Stimulated activated CD8-positive, alpha-beta memory T cell treated with anti-CD3 and anti-CD28 coated beads, Interleukin-7, amount 100 ng/mL, for 24 hours (primary cell): ENCODE measurements around the gene COL23A1.

Source experiments
- DNase-seq: peaks from one replicate; pipeline ENCODE4 v3.0.0-alpha.2; 2020; ENCODE audit warnings: low read depth

The COL23A1 gene

DNA sequence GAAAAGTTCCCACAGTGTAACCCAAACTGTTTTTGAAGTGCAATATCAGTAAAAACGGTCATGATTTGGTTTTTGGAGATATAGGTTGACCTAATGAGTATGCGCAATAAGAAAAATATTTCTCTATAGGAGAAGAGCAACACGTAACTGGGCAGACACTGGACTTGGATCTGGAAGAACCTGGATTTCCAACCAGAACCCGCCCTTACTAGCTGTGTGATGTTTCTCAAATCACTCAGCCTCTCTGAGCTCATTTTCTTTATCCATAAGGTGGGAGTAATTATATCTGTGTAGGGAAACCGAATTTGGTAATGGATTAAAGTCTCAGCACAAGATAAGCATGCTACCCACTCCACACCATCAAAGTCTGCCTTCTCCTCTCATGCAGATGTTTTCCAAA, 169.1 kb downstream of the COL23A1 start:
- DNase-seq: no peak

DNA sequence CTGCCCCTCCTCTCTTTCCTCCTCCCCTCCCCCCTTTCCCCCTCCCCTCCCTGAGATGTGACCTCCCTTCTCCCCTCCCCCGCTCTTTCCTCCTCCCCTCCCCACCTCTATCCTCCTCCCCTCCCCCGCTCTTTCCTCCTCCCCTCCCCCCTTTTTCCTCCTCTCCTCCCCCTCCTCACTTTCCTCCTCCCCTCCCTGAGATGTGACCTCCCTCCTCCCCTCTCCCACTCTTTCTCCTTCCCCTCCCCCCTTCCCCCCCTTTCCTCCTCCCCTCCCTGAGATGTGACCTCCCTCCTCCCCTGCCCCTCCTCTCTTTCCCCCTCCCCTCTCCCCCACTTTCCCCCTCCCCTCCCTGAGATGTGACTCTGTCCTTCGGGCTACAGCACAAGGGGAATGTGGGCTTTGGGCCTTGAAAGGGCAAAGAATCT, 169.8 kb downstream of the COL23A1 start:
- DNase-seq: no peak

DNA sequence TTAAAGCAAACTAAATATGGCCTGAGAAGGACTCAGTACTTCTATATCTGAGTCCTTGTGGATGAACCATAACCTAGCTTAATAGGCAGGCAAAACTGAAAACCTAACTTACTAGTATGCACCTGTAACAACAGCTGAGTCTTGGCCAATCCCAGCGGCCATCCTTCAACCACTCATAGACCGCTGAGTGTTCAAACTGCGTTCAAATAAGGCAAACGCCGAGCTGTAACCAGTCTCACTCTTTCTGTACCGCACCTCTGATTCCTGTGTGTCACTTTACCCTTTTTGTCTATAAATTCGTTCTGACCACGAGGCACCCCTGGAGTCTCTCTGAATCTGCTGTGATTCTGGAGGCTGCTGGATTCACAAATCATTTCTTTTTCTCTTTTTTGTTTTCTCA, 170.5 kb downstream of the COL23A1 start:
- no peak for DNase-seq

DNA sequence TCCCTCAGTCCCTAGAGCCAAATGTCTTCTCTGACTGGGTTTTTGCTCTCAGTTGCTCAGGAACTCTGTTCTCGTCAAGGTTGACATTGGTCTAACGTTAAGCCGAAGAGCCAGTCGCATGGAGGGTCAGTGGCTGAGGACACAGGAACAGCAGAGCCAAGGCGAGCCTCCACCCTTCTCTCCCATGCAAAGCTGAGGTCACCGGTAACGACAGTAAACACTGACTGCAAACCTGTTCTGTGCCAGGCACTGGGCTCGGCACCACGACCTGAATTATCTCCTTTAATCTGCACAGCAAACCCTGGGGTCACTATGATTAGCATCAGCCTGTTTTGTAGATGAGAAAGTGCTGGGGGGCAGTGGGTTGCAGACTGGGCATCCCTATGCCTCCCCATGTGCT, 171.0 kb downstream of the COL23A1 start:
- DNase-seq: no peak

DNA sequence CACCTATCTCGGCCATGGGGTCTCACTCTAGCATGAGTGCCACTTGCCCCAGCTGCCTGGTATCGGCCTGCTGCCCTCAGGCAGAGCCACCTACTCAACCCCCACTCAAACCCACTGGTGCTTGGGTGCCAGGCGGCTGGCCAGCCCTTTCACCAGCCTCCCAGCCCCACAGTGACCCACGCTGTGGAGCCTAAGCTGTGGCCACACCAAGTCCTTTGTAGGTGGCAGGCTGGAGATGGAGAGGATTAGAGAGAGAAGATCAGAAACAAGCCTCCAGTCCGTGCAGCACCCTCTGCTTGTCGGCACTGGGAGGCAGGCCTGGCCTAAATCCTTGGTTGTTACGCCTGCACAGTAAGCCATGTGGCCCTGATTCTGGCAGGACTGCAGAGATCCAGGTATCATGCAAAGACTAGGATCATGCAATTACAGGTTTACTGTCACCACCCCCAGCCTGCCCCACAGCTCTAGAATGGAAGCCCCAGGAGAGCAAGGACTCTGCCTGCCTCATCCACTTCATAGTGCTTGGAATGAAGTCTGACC, 171.7 kb downstream of the COL23A1 start:
- no peak for DNase-seq

DNA sequence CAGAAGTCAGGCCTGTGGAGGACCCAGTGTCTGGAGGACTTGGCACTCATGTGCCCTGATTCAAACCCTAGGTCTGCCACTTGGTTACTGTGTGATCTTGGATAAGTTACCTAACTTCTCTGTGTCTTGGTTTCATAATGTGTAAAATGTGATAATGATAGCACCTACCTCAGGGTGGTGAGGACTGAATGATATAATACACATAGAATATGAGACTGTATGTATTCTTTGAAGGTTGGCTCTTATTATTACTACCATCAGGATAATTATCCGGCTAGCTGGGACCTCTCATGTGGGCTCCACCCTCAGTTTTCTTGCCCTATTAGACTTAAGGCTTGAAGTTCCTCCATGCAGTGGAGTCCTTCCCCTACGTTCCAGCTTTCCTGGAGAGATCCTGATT, 172.2 kb downstream of the COL23A1 start:
- no peak for DNase-seq

DNA sequence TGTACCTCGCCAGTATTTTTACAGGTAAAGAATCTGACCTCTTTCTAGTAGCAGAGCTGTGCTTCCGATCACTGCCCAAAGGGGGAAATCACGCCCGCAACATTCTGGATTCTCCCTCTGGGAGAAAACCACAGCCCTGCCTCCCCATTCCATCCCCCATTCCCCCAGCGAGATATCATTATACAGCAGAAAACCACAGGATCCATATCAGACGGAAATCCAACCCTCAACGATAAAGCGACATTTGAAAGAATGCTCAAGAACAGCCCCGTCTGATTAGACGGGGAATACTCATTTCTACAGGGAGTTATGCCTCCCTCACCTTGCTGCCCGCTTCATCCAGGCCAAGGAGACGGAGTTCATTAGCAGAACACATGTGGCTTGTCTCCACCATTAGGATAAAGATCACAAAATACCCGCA, 172.8 kb downstream of the COL23A1 start:
- no peak for DNase-seq

DNA sequence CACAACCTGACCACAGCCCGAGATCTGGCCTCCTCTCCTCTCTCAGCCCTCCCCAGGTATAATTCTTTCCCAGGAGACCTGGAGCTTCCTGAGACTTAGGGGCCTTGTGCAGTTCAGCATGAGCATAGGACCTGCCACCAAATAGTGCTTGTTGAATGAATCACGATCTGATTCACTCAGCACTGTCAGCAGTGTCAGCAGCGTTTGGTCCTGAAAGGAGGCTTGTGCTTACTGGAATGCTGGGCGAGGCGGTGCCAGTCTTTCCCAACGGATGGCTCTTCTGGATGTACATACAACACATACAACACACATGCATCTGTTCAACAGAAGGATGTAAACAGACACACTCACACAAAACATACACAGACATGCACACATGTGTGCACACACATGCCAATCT, 173.3 kb downstream of the COL23A1 start:
- no peak for DNase-seq

DNA sequence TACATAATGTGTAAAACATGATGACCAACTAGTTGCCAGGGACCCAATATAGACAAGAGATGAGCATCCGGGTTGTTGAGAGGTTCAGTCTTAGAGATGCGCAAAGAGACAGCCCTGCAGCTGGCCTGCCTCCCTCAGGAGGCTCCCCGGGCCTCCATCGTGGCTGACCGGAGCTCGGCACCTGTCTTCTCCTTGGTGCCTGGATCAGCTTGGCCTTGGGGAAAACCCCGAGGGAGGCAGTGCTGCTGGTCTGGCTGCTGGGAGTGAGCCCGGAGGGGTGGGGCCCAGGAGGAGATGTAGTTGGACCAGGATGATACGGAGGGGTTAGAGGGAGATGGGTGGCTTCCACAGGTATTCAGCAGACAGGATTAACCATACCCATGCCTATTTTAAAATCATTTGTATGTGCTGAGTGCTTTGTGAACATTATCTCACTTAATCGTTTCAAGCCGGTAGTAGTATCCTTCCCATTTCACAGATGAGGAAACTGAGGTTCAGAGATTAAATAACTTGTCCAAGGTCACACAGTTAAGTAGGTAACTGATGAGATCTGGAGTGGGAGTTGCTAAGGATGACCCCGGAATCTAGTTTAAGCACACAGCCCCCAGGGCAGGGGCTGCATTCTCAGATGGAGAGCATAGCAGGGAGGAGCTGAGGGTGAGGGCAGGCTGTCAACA, 173.8 kb downstream of the COL23A1 start:
- no peak for DNase-seq

DNA sequence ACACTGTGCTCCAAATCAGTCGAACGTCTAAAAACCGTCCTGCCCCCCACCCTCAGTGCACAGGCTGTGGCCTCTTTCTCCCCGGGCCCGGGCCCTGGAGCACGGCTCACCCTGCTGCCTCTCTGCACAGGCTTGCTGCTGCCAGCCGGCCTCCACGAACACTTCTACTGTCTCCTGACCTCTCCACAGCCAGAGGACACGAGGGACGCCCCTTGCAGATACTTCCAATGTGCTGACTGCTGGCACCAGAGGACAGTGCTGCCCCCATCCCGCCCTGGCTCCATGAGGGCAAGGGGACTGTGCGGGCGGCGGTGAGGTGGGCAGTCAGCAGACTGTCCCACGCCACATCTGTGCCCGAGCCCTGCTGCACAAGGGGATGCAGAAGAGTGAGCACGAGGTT, 174.8 kb downstream of the COL23A1 start:
- DNase-seq: no peak

DNA sequence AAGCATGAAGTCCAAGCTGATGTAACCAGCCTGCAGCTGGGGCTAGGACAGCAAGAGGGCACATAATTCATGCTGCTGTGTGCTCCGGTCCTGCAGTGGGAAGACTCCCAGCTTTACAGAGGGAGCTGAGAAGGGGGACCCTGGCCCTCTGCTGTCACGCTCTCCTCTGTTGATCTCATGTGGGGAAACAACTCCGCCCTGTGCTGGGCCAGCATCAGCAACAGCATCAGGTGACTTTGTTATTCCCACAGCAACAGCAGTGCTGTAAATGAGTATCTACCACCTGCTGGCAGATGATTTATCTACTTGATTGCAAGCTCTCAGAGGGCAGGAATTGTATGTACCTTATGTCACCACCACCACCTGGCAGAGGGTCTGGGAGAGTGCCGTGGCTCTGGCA, 176.2 kb downstream of the COL23A1 start:
- DNase-seq: no peak

DNA sequence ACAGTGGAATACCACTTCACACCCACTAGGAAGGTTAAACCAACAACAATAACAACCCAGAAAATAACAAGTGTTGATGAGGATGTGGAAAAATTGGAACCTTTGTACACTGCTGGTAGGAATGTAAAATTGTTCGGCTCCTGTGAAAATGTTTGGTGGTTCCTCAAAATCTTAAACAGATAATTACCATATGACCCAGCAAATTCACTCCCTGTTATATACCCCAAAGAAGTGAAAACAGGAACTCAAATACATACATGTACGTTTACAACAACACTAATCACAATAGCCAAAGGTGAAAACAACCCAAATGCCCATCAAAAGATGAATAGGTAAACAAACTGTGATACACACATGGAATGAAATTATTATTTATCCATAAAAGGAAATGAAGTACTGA, 179.1 kb downstream of the COL23A1 start:
- DNase-seq: no peak

DNA sequence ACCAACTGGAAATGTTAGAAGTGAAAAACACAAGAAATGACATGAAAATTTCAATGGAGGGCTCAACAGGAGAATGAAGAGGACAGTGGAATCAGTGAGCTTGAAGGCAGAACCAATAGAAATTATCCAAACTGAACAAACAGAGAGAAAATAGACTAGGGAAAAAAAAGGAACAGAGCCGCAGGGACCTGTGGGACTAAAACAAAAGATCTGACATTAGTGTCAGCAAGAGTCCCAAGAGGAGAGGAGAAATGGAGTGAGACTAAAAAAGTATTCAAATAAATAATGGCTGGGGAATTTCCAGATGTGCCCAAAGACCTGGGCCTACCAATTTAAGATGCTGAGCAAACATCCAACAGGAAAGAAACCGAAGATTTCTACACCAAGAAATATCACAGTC, 182.5 kb downstream of the COL23A1 start:
- no peak for DNase-seq

DNA sequence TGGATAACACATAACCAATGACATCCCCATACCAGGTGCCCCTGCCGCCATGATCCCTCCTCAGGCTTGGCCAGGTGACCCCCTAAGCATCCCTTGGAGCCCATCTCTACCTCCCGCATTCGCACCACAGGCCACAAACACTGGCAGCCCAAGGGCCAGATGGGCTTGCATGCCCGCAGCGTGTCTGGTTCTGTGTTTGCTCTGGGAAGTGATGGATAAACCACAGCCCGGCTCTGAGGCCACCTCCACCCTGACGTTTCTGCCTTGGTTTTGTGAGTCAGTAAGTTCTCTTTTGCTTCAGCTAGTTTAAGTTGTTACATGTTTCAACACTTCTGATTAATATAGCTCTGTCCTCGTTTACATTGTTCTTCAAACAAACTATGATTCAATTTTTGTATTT, 185.2 kb downstream of the COL23A1 start:
- no peak for DNase-seq

DNA sequence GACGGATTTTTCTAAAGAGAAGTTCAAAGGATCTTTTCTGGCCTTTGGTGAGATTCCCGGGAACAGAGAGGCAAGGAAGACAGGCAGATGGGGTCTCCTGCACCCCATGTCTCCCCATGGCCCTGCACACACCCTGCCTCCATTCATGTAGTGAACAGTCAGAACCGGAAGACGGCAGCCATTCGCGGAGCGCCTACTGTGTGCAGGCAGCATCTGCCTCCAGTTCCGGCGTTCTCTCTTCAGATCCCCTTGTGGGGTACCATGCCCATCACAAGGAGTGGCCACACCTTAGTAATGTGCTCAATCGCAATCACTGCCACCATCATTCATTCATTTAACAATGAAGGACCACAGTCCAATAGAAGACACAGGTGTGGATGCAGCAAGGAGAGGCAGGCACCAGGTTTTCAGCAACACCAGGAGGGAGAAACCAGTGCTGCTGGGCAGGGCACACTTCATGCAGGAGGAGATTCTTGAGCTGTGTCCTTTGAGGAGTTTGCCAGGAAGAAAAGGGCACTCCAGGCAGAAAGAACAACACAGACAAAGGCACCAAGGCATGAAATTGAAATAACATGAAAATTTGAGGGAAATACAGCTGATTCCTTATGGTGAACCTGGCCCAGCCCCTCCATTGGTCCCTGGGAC, 186.1 kb downstream of the COL23A1 start:
- DNase-seq: no peak

DNA sequence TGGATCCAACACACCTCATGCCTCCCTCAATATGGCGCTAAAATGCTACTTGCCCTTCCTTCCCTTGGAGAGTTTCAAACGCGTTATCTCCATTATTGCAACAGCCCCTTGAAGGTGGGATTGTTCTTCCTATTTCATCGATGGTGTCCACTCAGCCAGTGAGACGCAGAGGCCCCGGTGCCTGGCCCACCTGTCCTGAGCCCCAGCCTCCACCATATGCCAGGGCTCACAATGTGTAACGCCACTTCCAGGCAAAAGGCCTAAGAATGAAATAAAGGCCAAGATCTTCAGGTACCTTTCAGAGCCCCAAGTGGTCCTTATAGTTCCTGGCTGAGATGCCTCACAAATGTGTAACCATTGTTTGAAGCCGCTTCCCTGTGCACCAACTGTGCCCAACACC, 186.8 kb downstream of the COL23A1 start:
- no peak for DNase-seq

DNA sequence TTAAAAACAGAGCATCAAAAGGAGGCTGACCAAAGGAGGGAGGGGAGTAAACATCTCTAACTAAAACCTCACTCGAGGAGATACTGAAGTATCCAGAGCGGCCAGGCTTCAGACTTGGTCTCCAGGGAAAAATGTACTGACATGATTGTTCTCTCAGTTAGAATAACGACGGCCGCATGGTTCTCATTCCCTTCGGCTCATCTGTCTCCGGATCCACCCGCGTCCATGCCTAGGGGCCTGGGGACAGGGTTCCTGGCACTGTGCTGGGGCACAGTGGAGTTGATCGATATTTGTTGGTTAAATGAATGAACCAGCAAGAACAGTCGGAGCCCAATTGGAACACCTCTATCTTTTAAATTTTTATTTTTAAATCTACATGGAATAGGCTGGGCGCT, 190.5 kb downstream of the COL23A1 start:
- DNase-seq: no peak

DNA sequence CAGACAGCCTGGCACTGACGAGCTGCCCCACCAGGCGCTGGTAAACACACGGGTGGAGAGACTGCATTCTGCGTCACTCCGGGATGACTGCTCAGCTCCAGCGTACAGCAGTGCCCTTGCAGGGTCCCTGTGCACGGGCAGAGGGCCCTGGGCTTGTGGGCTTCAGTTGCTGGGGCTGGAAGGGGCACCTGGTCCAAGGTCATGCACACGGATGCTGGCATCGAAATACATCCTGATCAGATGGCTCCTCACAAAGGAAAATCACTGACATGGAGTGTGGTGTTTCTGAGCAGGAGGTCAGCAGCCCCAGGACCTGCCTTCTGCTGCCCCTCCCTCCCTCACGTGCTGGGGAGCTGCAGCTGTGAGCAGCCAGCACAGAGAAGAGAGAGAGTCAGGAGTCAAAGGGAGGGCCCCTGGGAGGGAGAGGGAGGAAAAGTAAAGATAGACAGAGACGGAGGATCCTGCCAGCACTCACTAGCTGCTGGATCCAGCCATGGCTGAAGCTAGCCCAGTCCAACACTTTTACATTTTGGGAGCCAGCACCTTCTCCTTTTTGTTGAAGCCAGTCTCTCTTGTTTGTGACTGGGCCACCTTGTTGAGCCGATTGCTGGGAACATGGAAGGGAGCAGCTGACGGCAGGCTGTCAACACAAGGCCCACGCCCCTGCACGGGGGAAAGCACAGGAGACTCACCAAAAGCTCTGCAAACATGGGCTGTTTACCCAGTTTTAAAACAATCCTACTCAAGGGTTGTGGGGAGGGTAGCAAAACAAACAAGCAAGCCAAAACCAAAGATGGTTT, 191.1 kb downstream of the COL23A1 start:
- DNase-seq: no peak

DNA sequence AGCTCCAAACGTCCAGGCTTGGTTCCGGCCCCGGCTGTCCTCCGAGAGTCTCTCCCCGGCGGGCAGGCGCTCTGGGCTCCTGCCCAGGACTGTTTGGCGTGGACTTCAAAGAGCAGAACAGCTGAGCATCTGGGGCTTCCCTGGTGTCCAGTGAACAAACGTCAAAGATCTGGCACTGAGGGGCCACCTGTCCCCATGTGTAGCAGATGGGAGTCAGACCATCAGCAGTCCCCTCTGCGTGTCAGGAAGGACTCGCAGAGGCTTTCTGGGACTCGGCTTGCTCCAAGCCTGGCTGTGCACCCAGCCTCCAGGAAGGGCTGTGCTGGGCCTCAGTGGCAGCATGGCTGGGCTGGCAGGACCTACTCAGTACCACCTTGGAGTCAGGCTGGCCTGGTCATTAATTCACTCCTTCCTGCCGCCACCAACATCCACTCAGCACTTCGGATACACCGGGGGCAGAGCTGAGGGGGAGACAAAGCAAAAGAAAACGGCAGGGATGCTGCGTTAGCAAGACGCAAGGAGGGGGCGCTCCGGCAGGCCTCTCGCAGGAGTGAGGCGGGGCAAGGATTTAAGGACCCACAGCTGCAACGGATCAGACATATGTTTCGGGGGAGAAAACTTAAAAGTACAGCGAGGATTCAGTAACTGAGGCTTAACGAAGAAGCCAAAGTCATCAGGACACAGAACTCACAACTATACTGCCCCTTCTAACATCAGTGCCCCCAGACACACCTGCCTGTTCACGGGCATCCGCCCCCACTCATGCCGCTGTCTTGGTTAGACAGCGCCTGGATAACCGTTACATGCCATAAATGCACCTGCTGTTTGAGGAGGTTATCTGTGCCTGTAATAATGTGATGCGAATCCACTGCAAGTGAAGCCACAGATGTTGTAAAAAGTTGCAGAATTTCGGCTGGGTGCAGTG, 193.1 kb downstream of the COL23A1 start:
- DNase-seq: no peak

DNA sequence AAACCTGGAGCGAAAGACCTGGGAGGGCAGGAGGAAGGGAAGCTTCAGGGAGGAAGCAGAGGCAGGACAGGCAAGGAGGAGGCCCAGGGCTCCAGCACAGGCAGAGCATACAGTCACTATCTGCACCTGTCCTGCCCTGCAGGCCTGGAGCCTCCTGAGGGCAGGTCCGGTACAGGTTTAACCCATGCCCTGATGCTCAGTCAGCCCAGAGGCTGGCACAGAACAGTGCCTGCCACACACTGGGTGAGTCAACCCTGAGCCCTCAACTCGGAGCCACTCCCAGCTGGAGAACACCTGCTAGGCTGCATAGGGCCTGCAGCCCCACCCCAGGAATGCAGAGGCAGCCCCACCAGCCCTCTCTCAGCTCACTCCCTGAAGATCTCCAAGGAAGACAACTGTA, 196.1 kb downstream of the COL23A1 start:
- DNase-seq: no peak

DNA sequence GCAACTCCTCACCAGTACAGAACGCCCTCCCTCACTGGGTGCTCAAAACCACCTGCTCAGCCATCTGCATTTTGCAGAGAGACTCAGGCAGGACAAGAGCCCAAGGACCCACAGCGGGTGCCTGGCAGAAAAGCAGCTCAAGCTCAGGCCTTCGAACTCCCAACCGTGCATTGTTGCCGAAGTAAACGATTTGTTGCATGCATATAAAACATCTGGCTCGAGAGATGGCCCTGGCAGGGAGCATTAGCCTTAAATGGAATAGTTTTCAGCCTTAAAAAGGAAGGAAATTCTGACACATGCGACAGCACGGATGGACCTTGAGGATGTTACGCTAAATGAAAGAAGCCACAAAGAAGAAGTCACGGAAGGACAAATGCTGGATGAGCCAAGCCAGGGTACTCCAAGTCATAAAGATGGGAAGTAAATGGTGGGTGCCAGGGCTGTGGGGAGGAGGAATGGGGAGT, 197.2 kb downstream of the COL23A1 start:
- no peak for DNase-seq

DNA sequence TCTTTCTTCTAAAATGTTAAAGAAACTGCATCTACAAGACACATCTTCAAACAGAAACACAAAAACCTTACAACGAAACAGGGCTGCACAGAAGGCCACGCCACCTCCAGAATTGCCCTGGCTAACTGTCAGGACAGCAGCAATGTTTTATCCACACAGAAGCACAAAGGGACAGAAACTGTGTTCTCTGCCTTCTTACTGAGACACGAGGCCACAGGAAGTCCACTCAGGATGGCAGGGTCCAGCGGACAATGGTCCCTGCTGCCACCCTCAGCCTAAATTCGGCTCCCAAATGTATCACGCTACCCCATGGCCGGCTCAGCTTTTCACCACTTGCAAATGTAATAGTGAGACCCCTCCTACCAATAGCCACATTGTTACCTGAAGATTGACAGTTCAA, 197.8 kb downstream of the COL23A1 start:
- no peak for DNase-seq
